ENCODE results near the gene SPRTN.

- TF ChIP-seq POLR2A (IDR thresholded peaks at IDR 0.05) (no peak), CTCF (IDR thresholded peaks at IDR 0.05) (no peak), EP300 (IDR thresholded peaks at IDR 0.05) (no peak)
These were observed 31.2 kb downstream of the SPRTN start for GRCh38 chr1:231369282-231369681.

Data from tibial nerve (tissue), 4 donors.